ENCODE measurements around the gene TRIM41. TPM values are rescaled to one million over a fixed set of nuclear protein-coding genes. Genes with fewer than 3 reads are reported as not detected.
A peak's percentile ranks its signal among the peaks of the same experiment; 100 is the strongest.
"Not testable (repeated sequence)": the region's sequence is repeated elsewhere in the genome, so short reads cannot be mapped to it uniquely, and the experiment has no call there.

The TRIM41 gene
- total RNA-seq, 1 donor from 2014 or later: 31.2 TPM

GRCh38 chr5:181281077-181281983, 58.2 kb downstream of the TRIM41 start:
- DNase-seq (ENCODE audit: extremely low spot score, unreplicated experiment): peak; percentile 78
- no peak overlapping the region for H3K27ac Mint-ChIP-seq
- no peaks in the 10 kb centered on the region for H3K27me3 Mint-ChIP-seq
- H3K36me3 Mint-ChIP-seq: no peaks in the 10 kb centered on the region
- TF ChIP-seq CTCF (conservative IDR thresholded peaks at IDR 0.05): no peak
- peaks cover 7% of the 10 kb centered on the region for H3K4me1 Mint-ChIP-seq (ENCODE audit: unreplicated experiment)
- no peak overlapping the region for H3K4me3 Mint-ChIP-seq
- H3K9me3 Mint-ChIP-seq: no peaks in the 10 kb centered on the region

DNA sequence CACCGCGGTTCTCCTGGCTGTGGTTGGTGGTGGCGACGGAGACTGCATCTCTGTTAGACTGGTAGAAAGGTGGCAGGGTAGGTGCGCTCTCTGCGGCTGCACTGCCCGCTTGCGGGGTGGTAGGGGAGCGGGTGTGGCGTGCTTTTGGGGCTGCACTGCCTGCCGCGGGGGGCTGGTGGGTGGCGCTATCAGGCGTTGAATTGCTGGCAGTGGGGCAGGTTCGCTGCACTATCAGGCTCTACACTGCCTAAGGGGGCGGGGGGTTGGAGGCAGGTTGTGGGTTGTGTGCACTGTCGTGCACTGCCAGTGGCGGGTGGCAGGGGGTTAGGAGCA, 58.9 kb downstream of the TRIM41 start:
- Mint-ChIP-seq H3K9me3 (no peaks in the 10 kb centered on the region), H3K4me1 (ENCODE audit: unreplicated experiment) (peaks cover 7% of the 10 kb centered on the region), H3K4me3 (no peak overlapping the region), H3K27ac (no peak overlapping the region), H3K36me3 (no peaks in the 10 kb centered on the region), H3K27me3 (no peaks in the 10 kb centered on the region)
- DNase-seq (ENCODE audit: extremely low spot score, unreplicated experiment): no peak
- peak; percentile 17 for TF ChIP-seq CTCF (conservative IDR thresholded peaks at IDR 0.05)

DNA sequence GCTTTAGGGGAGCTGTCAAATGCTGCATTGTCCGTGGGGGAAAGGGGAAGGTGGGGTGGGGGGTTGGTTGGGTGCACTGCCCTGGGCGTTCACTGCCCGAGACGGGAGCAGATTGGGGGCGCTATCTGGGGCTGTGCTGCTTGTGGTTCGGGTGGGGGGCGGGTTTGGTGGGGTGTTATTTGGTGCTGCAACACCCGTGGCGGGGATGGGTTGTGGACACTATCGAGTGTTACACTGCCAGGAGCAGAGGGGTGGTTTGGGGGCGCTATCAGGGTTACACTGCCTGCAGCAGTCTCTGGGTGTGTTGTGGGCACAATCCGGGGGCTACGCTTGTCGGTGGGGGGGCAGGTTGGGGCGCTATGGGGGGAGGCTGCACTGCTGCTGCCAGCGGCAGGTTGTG, 59.3 kb downstream of the TRIM41 start:
- not testable (repeated sequence) for H3K4me3 Mint-ChIP-seq; H3K36me3 Mint-ChIP-seq; H3K9me3 Mint-ChIP-seq; H3K27me3 Mint-ChIP-seq; DNase-seq (ENCODE audit: extremely low spot score, unreplicated experiment); H3K27ac Mint-ChIP-seq; H3K4me1 Mint-ChIP-seq (ENCODE audit: unreplicated experiment)

DNA sequence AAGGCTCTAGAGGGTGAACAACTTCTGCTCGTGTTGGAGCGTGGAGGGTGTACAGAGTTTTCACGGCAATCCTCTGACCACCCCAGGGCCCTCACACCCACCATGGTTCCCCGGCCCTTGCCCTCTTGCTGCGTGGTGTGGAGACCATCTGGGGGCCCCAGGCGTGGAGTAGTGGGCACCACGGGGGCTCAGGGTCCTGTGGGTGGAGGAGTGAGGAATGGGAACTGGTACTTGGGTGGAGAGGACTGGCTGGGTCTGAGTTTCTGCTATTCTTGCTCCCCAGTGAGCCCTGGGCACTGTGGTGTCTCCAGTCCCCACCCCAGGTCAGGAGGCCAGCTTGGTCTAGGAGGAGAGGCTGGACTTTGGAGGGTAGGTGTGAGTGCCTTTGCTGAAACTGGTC, 59.8 kb downstream of the TRIM41 start:
- Mint-ChIP-seq H3K9me3 (no peaks in the 10 kb centered on the region), H3K36me3 (no peaks in the 10 kb centered on the region), H3K4me3 (peak overlapping the region; percentile 58), H3K27ac (no peak overlapping the region), H3K4me1 (ENCODE audit: unreplicated experiment) (peaks cover 7% of the 10 kb centered on the region), H3K27me3 (no peaks in the 10 kb centered on the region)
- DNase-seq (ENCODE audit: extremely low spot score, unreplicated experiment): no peak
- no peak for TF ChIP-seq CTCF (conservative IDR thresholded peaks at IDR 0.05)

DNA sequence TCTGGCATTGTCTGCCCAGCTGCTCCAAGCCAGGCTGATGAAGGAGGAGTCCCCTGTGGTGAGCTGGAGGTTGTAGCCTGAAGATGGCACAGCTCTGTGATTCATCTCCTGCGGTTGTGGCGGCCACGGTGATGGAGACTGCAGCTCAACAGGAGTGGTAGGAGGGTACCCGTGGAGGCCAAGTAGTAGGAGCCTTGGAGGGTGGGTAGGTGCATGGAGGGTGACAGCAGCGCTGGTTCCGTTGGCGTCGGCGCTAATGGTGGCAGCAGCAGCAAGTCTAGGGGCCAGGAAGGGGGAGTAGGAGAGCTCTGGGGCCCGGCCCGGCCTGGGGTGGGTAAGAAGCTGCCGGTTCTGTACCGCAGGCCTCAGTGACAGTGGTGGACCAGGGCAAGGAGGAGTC, 60.3 kb downstream of the TRIM41 start:
- Mint-ChIP-seq H3K4me3 (peak overlapping the region; percentile 58), H3K27ac (no peak overlapping the region), H3K9me3 (no peaks in the 10 kb centered on the region), H3K27me3 (no peaks in the 10 kb centered on the region), H3K4me1 (ENCODE audit: unreplicated experiment) (peaks cover 7% of the 10 kb centered on the region), H3K36me3 (no peaks in the 10 kb centered on the region)
- DNase-seq (ENCODE audit: extremely low spot score, unreplicated experiment): no peak
- no peak for TF ChIP-seq CTCF (conservative IDR thresholded peaks at IDR 0.05)

DNA sequence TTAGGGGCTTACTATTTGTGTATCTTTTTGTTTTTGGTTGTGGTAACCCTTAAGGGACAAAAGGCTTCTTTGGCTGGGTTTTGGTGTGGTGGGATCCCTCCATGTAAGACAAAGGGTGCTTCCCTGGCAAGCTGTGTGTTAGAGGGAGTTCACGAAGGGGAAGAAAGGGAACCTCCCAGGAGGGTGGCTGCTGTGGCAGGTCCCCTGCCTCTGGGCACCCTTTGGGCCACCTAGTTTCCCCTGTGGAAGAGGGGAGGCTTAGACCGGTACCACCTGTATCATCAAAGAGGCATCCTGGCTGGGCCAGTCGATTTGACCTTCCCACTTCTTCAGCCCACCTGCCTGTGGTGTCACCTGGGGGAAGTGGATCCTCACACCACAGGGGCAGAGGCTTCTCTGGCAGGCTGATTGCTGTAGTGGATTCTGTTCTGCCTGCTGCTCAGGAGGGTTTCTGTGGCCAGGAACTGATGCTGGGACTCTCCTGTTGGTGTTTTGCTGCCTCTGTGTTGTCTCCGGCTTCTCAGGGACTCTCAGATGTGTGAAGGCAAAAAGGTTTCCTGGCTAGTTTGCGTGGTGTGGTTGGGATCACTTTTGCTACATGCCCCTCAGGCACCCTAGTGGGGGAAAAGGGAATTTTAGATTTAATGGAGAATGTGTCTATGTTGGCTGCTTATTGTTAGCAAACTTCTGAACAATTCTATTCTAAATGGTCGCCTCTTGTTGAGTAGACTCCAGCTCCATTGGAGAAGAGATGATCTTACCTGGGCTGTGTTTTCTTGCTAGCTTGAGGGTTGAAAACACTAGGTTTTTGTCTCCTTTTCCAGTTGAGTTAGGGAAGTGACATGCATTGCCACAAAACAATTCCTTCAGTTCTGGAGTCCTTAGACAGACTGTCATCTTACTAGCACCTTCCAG, 61.0 kb downstream of the TRIM41 start:
- H3K4me3 Mint-ChIP-seq: peak overlapping the region; percentile 84
- H3K36me3 Mint-ChIP-seq; DNase-seq (ENCODE audit: extremely low spot score, unreplicated experiment); H3K27ac Mint-ChIP-seq; H3K9me3 Mint-ChIP-seq; H3K27me3 Mint-ChIP-seq; H3K4me1 Mint-ChIP-seq (ENCODE audit: unreplicated experiment): not testable (repeated sequence)
- peak; percentile 49 for TF ChIP-seq CTCF (conservative IDR thresholded peaks at IDR 0.05)

All from type B pancreatic cell (in vitro differentiated cells).